ENCODE measurements around the gene AFDN. TPM values are rescaled to one million over a fixed set of nuclear protein-coding genes. Genes with fewer than 3 reads are reported as not detected.

AFDN gene
- total and polyA plus RNA-seq, 2 experiments from 2014 or later = 66.9 to 200 TPM

GRCh38 chr6:167799033-167799821 lies 27.5 kb upstream of the AFDN start:
- no peaks in the 10 kb centered on the region for H3K9me3 Mint-ChIP-seq
- Histone ChIP-seq H3K4me3 (no peak overlapping the region), H3K4me1 (ENCODE audit: insufficient read depth) (peaks cover 18% of the 10 kb centered on the region), H3K36me3 (ENCODE audit: insufficient read depth) (no peaks in the 10 kb centered on the region), H4K20me1 (replicated peaks; ENCODE audit: insufficient read depth) (no peaks in the 10 kb centered on the region), H3K27me3 (ENCODE audit: insufficient read depth) (no peaks in the 10 kb centered on the region), H2AFZ (peak overlapping the region; percentile 35), H3K9me2 (ENCODE audit: insufficient read depth) (0 out of 2 replicates have a peak, but pooled peaks cover 4% of the 10 kb centered on the region), H3F3A (replicated peaks; ENCODE audit: low read depth) (no peaks in the 10 kb centered on the region), H3K4me2 (peak overlapping the region; percentile 25; the same call in 1 of the 2 replicates), H3K27ac (ENCODE audit: low read depth) (no peak overlapping the region), H3K79me2 (replicated peaks; ENCODE audit: insufficient read depth) (no peaks in the 10 kb centered on the region)
- ATAC-seq (peak; percentile 45), DNase-seq (ENCODE audit: low spot score) (peak; percentile 23)
- peaks cover 4% of the 10 kb centered on the region for H3K27me3 Mint-ChIP-seq (ENCODE audit: insufficient read depth, low read depth, poor library complexity)
- peaks cover 32% of the 10 kb centered on the region for H3K4me1 Mint-ChIP-seq
- H3K4me3 Mint-ChIP-seq = no peak overlapping the region; the same call in 2 of the 3 replicates
- H3K27ac Mint-ChIP-seq = peak overlapping the region; percentile 36; the same call in 1 of the 2 replicates
- TF ChIP-seq ZNF331 (CRISPR knock-in tag; IDR thresholded peaks at IDR 0.05; ENCODE audit: low read depth) (no peak), CTCF (conservative IDR thresholded peaks at IDR 0.05; ENCODE audit: low read depth in 2 of 2) (peak in 1 of 2 experiments; percentile 37; a peak in 2 of 4 replicates), NANOG (IDR thresholded peaks at IDR 0.05; ENCODE audit: borderline replicate concordance) (no peak)
- no peaks in the 10 kb centered on the region for H3K36me3 Mint-ChIP-seq (ENCODE audit: low read depth)

GRCh38 chr6:167800549-167800948 lies 26.2 kb upstream of the AFDN start:
- Histone ChIP-seq H3K9me2 (ENCODE audit: insufficient read depth) (0 out of 2 replicates have a peak, but pooled peaks cover 4% of the 10 kb centered on the region), H3K36me3 (ENCODE audit: insufficient read depth) (no peaks in the 10 kb centered on the region), H3K4me2 (no peak overlapping the region), H3K27me3 (ENCODE audit: insufficient read depth) (no peaks in the 10 kb centered on the region), H2AFZ (no peak overlapping the region), H3F3A (replicated peaks; ENCODE audit: low read depth) (no peaks in the 10 kb centered on the region), H3K27ac (ENCODE audit: low read depth) (no peak overlapping the region), H4K20me1 (replicated peaks; ENCODE audit: insufficient read depth) (no peaks in the 10 kb centered on the region), H3K4me1 (ENCODE audit: insufficient read depth) (peaks cover 18% of the 10 kb centered on the region), H3K4me3 (no peak overlapping the region), H3K79me2 (replicated peaks; ENCODE audit: insufficient read depth) (no peaks in the 10 kb centered on the region)
- Mint-ChIP-seq H3K36me3 (ENCODE audit: low read depth) (no peaks in the 10 kb centered on the region), H3K4me1 (peaks cover 26% of the 10 kb centered on the region), H3K4me3 (no peak overlapping the region), H3K9me3 (no peaks in the 10 kb centered on the region), H3K27me3 (ENCODE audit: insufficient read depth, low read depth, poor library complexity) (peaks cover 4% of the 10 kb centered on the region), H3K27ac (no peak overlapping the region)
- DNase-seq (ENCODE audit: low spot score) = no peak
- no peak for ATAC-seq
- TF ChIP-seq STAT1 (IDR thresholded peaks at IDR 0.05; ENCODE audit: unreplicated experiment) (no peak), NANOG (IDR thresholded peaks at IDR 0.05; ENCODE audit: borderline replicate concordance) (no peak), ZNF331 (CRISPR knock-in tag; IDR thresholded peaks at IDR 0.05; ENCODE audit: low read depth) (no peak), CREB1 (CRISPR knock-in tag; IDR thresholded peaks at IDR 0.05; ENCODE audit: low read depth) (no peak), ZNF462 (CRISPR knock-in tag; IDR thresholded peaks at IDR 0.05) (no peak), REST (IDR thresholded peaks at IDR 0.05; ENCODE audit: unreplicated experiment) (no peak), ZNF114 (CRISPR knock-in tag; IDR thresholded peaks at IDR 0.05) (no peak)
